Measurements from ENCODE around the gene RFC4. TPM values are rescaled to one million over a fixed set of nuclear protein-coding genes. Genes with fewer than 3 reads are reported as not detected.
"Not testable (repeated sequence)": the region's sequence is repeated elsewhere in the genome, so short reads cannot be mapped to it uniquely, and the experiment has no call there.

Gene RFC4
- total and polyA plus RNA-seq, 4 donors = 12.2 to 16.9 (median 13.3) TPM

DNA sequence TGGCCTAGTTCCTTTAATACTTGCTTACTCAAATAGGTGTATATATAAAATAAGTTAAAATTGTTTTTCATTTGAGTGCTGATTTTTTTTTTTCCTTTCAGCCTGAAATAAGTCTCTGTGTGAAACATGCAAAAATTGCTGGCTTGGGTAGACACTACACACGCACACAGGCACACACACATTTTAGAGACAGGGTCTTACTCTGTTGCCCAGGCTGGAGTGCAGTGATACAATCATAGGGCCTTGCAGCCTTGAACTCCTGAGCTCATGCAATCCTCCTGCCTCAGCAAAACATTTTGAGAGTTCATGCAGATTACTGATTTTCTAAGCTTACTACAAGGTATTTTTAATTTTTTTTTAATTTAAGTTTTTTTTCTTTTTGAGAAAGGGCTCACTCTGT, 12.7 kb upstream of the RFC4 start:
- no peak overlapping the region for H3K27ac ChIP-seq (ENCODE audit: low read depth in 1 of 2, low read length in 1 of 2)
- 78 to 89% methylated on average over 1 of the region's 1 CpG for WGBS, 2 donors
- H3K9me3 ChIP-seq (ENCODE audit: control insufficient read depth in 4 of 4, insufficient read depth in 3 of 4, low read length in 3 of 4) = no peaks in the 10 kb centered on the region
- H3K9ac ChIP-seq (ENCODE audit: insufficient read depth in 1 of 2, low read length in 2 of 2) = no peak overlapping the region
- DNase-seq (no peak), ATAC-seq (ENCODE audit: insufficient read depth, low FRiP score) (no peak)
- H3K27me3 ChIP-seq (ENCODE audit: control insufficient read depth in 3 of 3, insufficient read depth in 3 of 3, low read length in 2 of 3) = peaks cover 0 to 22% (median 20%) of the 10 kb centered on the region in 3 donors
- no peaks in the 10 kb centered on the region for H3K36me3 ChIP-seq (ENCODE audit: control insufficient read depth in 4 of 4, insufficient read depth in 4 of 4, low read length in 4 of 4)
- TF ChIP-seq, protein P1, sequence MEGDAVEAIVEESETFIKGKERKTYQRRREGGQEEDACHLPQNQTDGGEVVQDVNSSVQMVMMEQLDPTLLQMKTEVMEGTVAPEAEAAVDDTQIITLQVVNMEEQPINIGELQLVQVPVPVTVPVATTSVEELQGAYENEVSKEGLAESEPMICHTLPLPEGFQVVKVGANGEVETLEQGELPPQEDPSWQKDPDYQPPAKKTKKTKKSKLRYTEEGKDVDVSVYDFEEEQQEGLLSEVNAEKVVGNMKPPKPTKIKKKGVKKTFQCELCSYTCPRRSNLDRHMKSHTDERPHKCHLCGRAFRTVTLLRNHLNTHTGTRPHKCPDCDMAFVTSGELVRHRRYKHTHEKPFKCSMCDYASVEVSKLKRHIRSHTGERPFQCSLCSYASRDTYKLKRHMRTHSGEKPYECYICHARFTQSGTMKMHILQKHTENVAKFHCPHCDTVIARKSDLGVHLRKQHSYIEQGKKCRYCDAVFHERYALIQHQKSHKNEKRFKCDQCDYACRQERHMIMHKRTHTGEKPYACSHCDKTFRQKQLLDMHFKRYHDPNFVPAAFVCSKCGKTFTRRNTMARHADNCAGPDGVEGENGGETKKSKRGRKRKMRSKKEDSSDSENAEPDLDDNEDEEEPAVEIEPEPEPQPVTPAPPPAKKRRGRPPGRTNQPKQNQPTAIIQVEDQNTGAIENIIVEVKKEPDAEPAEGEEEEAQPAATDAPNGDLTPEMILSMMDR (IDR thresholded peaks at IDR 0.05; ENCODE audit: control extremely low read depth, extremely low read depth) = no peak
- H3K4me1 ChIP-seq (ENCODE audit: control insufficient read depth in 5 of 5, insufficient read depth in 5 of 5, low read length in 5 of 5) = no peaks in the 10 kb centered on the region
- no peak overlapping the region for H3K4me3 ChIP-seq

- H3K27me3 ChIP-seq (ENCODE audit: control insufficient read depth in 3 of 3, insufficient read depth in 3 of 3, low read length in 2 of 3) = peaks cover 0 to 24% (median 20%) of the 10 kb centered on the region in 3 donors
- TF ChIP-seq, protein P1 (IDR thresholded peaks at IDR 0.05; ENCODE audit: control extremely low read depth, extremely low read depth) = no peak
- DNase-seq (no peak), ATAC-seq (ENCODE audit: insufficient read depth, low FRiP score) (no peak)
- no peaks in the 10 kb centered on the region for H3K4me1 ChIP-seq (ENCODE audit: control insufficient read depth in 5 of 5, insufficient read depth in 5 of 5, low read length in 5 of 5)
- no peaks in the 10 kb centered on the region for H3K36me3 ChIP-seq (ENCODE audit: control insufficient read depth in 4 of 4, insufficient read depth in 4 of 4, low read length in 4 of 4)
- H3K9ac ChIP-seq (ENCODE audit: insufficient read depth in 1 of 2, low read length in 2 of 2) = no peak overlapping the region
- WGBS, 2 donors = 93 to 99% methylated on average over 5 of the region's 5 CpGs
- no peak overlapping the region for H3K4me3 ChIP-seq
- H3K9me3 ChIP-seq (ENCODE audit: control insufficient read depth in 4 of 4, insufficient read depth in 3 of 4, low read length in 3 of 4) = no peaks in the 10 kb centered on the region
- H3K27ac ChIP-seq (ENCODE audit: low read depth in 1 of 2, low read length in 1 of 2) = no peak overlapping the region
These were observed 12.2 kb upstream of the RFC4 start for GRCh38 chr3:186818516-186818915.

DNA sequence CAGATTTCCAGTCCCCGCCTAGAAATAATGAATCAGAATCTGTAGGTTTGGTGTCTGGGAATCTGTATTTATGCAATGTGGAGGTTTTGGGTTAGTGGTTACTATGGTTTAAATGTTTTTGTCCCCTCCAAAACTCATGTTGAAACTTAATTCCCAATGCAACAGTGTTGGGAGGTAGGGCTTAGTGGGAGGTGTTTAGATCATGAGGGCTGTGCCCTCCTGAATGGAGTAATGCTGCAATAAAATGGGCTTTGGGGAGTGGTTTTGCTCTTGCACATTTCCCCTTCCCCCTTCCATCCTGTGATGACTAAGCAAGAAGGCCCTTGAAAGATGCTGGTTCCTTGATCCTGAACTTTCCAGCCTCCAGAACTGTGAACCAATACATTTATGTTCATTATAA, 9.2 kb upstream of the RFC4 start:
- no peak overlapping the region for H3K4me3 ChIP-seq
- ATAC-seq (ENCODE audit: insufficient read depth, low FRiP score) = no peak
- no peaks in the 10 kb centered on the region for H3K9me3 ChIP-seq (ENCODE audit: control insufficient read depth in 4 of 4, insufficient read depth in 3 of 4, low read length in 3 of 4)
- no peak for DNase-seq
- H3K27ac ChIP-seq (ENCODE audit: low read depth in 1 of 2, low read length in 1 of 2) = no peak overlapping the region
- WGBS, 2 donors = 65 to 76% methylated on average over 1 of the region's 1 CpG
- no peak overlapping the region for H3K9ac ChIP-seq (ENCODE audit: insufficient read depth in 1 of 2, low read length in 2 of 2)
- H3K36me3 ChIP-seq (ENCODE audit: control insufficient read depth in 4 of 4, insufficient read depth in 4 of 4, low read length in 4 of 4) = no peaks in the 10 kb centered on the region
- H3K27me3 ChIP-seq (ENCODE audit: control insufficient read depth in 3 of 3, insufficient read depth in 3 of 3, low read length in 2 of 3) = peaks cover 0 to 17% (median 13%) of the 10 kb centered on the region in 3 donors
- no peaks in the 10 kb centered on the region for H3K4me1 ChIP-seq (ENCODE audit: control insufficient read depth in 5 of 5, insufficient read depth in 5 of 5, low read length in 5 of 5)
- TF ChIP-seq, protein P1 (IDR thresholded peaks at IDR 0.05; ENCODE audit: control extremely low read depth, extremely low read depth) = no peak

DNA sequence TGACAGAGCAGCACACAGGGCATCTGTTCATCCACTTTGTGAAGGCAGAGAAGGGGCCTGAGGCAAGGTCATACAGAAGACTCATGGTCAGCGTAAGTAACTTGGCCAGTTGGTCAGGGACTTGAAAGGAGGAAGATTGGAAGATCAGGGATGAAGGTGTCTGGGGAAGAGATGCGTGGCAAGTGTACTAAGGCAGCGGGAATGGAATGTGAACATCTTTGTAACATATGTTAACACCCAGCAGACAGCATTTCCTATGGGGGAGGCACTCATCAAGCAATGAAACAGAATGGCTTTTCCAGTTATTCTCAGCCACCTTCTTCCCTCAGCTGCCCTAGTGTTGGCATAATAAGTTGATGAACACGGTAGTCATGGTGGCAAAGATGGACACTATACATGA, 7.8 kb upstream of the RFC4 start:
- peaks cover 0 to 17% (median 13%) of the 10 kb centered on the region in 3 donors for H3K27me3 ChIP-seq (ENCODE audit: control insufficient read depth in 3 of 3, insufficient read depth in 3 of 3, low read length in 2 of 3)
- no peak overlapping the region for H3K4me3 ChIP-seq
- H3K9me3 ChIP-seq (ENCODE audit: control insufficient read depth in 4 of 4, insufficient read depth in 3 of 4, low read length in 3 of 4) = no peaks in the 10 kb centered on the region
- no peak overlapping the region for H3K27ac ChIP-seq (ENCODE audit: low read depth in 1 of 2, low read length in 1 of 2)
- TF ChIP-seq, protein P1 (IDR thresholded peaks at IDR 0.05; ENCODE audit: control extremely low read depth, extremely low read depth) = no peak
- no peaks in the 10 kb centered on the region for H3K36me3 ChIP-seq (ENCODE audit: control insufficient read depth in 4 of 4, insufficient read depth in 4 of 4, low read length in 4 of 4)
- DNase-seq = no peak
- no peak overlapping the region for H3K9ac ChIP-seq (ENCODE audit: insufficient read depth in 1 of 2, low read length in 2 of 2)
- H3K4me1 ChIP-seq (ENCODE audit: control insufficient read depth in 5 of 5, insufficient read depth in 5 of 5, low read length in 5 of 5) = no peaks in the 10 kb centered on the region
- no peak for ATAC-seq (ENCODE audit: insufficient read depth, low FRiP score)
- WGBS, 2 donors = 84 to 89% methylated on average over 4 of the region's 4 CpGs

- WGBS, 2 donors = 89 to 90% methylated on average over 17 to 20 of the region's 29 CpGs
- H3K9me3 ChIP-seq (ENCODE audit: control insufficient read depth in 4 of 4, insufficient read depth in 3 of 4, low read length in 3 of 4); H3K27me3 ChIP-seq (ENCODE audit: control insufficient read depth in 3 of 3, insufficient read depth in 3 of 3, low read length in 2 of 3); H3K27ac ChIP-seq (ENCODE audit: low read depth in 1 of 2, low read length in 1 of 2); H3K9ac ChIP-seq (ENCODE audit: insufficient read depth in 1 of 2, low read length in 2 of 2); H3K36me3 ChIP-seq (ENCODE audit: control insufficient read depth in 4 of 4, insufficient read depth in 4 of 4, low read length in 4 of 4); H3K4me3 ChIP-seq; DNase-seq; ATAC-seq (ENCODE audit: insufficient read depth, low FRiP score); H3K4me1 ChIP-seq (ENCODE audit: control insufficient read depth in 5 of 5, insufficient read depth in 5 of 5, low read length in 5 of 5): not testable (repeated sequence)
These were observed 5.0 kb upstream of the RFC4 start for GRCh38 chr3:186811313-186811712.
